GM18858 (cell line): ENCODE measurements around the gene DUSP1.

Experiments
- ATAC-seq: cut with Tn5 transposase; IDR thresholded peaks from one replicate; pipeline ENCODE4 v1.9.1; 2021; ENCODE audit not compliant: unreplicated experiment

Gene DUSP1

GRCh38 chr5:172726966-172727365 lies 44.0 kb downstream of the DUSP1 start:
- ATAC-seq, result no peak

- ATAC-seq, result no peak
Observed at GRCh38 chr5:172725785-172726184, 45.2 kb downstream of the DUSP1 start.

- no peak for ATAC-seq
Observed at GRCh38 chr5:172725273-172725672, 45.7 kb downstream of the DUSP1 start.

- no peak for ATAC-seq
Observed at GRCh38 chr5:172724242-172725183, 46.5 kb downstream of the DUSP1 start.

- no peak for ATAC-seq
Observed at GRCh38 chr5:172723508-172723907, 47.5 kb downstream of the DUSP1 start.

GRCh38 chr5:172722327-172722815 lies 48.6 kb downstream of the DUSP1 start:
- no peak for ATAC-seq

GRCh38 chr5:172721455-172722326 lies 49.3 kb downstream of the DUSP1 start:
- ATAC-seq, result no peak

GRCh38 chr5:172720655-172721054 lies 50.3 kb downstream of the DUSP1 start:
- ATAC-seq, result no peak

- no peak for ATAC-seq
Observed at GRCh38 chr5:172719211-172719610, 51.8 kb downstream of the DUSP1 start.

- ATAC-seq, result no peak
Observed at GRCh38 chr5:172718527-172719114, 52.4 kb downstream of the DUSP1 start.
